GM21717 (cell line): ENCODE measurements around the gene WFDC2.
"Not testable (repeated sequence)": the region's sequence is repeated elsewhere in the genome, so short reads cannot be mapped to it uniquely, and the experiment has no call there.

Experiments used
- ATAC-seq: cut with Tn5 transposase; IDR thresholded peaks from one replicate; pipeline ENCODE4 v1.9.1; 2021; ENCODE audit warnings: mild to moderate bottlenecking, moderate library complexity; ENCODE audit not compliant: unreplicated experiment

The WFDC2 gene

DNA sequence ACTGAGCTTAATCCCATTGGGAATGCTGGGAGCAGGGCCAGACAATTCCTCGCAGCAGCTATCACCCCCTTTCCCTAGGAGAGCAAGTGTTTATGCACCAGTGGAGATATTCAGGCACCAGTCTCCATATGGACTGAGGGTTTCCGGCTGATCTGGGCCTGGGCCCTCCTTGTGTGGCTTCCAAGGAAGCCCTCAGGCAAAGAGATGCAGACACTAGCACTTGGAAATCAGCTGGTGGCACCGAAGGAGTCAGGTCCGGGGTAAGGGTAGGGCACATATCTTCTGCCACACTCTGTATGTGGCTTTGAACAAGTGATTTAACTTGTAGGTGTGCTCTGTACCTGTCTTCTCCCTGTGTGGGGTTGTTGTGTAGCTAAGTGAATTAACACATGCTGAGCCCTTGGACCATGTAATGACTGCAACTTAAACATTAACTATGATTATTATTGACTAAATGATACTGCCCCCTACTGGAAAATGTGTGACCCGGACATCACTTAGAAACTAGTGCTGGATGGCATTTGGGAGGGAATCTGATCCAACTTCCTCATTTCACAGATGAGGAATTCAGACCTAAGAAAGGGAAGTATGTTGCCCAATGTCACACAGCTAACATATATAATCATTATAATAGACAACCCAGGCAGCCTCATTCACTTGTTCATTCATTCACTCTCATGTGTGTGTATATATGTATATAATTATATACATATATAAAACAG, 19.3 kb upstream of the WFDC2 start:
- no peak for ATAC-seq

DNA sequence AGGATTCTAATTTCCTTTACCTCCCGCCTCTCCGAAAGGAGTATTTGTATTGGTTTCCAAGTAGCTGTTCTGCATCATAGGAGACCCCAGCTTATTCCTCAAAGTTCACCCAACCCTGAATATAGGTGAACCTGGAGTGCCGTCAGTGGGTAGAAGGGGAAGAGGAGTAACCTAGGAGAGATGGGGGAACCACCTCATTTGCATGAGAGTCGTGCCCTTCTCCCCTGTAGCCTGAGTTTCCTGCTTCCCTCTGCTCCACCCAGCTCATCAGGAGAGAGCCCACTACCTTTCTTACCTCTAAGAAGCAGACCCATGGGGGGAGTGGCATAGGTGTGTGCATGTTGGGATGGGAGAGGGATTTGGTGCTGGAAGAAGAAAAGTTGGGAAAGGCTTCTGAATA, 17.3 kb upstream of the WFDC2 start:
- no peak for ATAC-seq

DNA sequence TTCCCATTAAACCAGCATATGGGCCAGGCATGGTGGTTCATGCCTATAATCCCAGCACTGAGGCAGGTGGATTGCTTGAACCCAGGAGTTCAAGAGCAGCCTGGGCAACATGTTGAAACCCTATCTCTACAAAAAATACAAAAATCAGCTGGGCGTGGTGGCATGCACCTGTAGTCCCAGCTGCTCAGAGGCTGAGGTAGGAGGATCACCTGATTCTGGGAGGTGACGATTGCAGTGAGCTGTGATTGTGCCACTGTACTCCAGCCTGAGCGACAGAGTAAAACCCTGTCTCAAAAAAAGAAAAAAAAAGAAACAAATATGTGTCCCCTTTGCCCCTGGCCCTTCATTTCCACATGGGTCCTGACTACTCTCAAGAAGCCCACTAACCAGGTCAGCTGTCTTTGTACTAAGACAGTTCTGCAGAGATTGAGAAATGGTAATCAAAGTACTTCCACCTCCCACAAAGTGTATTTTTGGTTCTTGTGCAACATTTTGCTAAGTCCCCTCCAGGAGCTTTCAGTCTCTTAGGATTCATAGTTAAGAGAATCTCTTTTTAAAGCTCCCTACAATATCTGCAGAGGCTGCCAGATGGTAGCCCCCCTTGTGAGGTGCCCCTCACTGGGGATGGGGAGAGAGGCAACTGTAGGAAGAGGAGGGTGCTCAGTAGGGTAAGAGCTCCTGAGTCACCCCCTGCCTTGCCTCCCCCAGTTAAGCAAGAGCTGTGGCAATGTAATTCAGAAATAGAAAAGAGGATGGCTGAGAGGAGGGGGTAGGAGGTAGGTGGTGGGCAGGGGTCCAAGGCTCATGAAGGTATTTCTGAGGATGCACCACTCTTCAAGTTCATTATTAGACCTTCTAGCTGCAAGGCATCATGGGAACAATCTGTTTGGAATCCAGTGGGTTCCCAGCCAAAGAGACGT, 16.5 kb upstream of the WFDC2 start:
- no peak for ATAC-seq

DNA sequence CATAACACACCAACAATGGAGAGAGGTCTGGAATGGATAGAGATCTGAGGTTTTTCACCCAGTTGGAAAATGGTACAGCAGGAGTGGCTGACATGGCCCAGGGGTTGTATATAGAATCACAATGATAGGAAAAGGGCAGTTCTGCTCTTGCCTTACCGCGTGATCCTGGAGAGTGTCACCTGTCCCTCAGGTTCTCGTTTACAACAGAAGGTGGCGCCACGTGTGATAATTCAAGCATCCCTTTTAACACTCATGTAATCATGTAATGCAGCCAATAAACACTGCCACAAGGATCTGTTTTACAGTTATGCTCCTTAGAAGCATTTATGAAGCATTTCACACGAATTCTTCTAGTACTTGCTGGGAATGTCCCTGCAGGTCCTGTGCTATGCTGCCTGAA, 12.9 kb upstream of the WFDC2 start:
- no peak for ATAC-seq

DNA sequence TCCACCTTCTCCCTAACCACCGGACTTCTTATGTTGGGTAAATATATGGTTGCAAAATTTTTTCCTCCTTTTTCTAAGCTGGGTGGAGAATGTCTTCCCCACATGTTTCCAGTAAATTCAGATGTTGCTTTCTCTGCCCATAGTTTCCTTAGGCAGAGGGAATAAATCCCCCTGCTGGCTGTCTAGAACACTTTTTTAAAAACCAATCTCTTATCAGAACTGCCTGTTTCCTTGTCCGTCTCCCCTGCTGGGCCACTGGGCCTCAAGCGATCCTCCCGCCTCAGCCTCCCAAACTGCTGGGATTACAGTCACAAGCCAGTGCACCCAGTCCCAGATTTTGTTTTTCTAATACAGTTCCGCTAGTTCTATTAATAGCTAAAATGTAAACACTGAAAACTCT, 9.9 kb upstream of the WFDC2 start:
- no peak for ATAC-seq

DNA sequence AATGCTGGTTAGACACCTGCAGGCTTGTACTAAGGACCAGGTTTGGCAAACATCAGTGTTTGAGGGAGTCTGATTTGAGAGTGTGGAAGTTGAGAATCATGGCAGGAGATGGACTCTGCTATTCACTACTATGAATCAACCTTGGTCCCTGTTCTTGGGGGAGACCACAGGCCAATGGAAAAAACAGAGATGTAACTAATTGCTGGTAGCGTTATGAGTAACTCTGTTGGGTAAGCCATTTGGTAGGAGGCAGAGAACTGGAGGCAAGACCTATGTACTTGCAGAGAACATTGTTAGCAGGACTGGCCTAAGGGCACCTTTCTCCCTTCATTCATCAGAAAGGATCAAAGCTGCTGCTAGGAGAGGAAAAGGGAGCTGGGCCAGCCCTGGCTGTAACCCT, 8.3 kb upstream of the WFDC2 start:
- ATAC-seq, result no peak

DNA sequence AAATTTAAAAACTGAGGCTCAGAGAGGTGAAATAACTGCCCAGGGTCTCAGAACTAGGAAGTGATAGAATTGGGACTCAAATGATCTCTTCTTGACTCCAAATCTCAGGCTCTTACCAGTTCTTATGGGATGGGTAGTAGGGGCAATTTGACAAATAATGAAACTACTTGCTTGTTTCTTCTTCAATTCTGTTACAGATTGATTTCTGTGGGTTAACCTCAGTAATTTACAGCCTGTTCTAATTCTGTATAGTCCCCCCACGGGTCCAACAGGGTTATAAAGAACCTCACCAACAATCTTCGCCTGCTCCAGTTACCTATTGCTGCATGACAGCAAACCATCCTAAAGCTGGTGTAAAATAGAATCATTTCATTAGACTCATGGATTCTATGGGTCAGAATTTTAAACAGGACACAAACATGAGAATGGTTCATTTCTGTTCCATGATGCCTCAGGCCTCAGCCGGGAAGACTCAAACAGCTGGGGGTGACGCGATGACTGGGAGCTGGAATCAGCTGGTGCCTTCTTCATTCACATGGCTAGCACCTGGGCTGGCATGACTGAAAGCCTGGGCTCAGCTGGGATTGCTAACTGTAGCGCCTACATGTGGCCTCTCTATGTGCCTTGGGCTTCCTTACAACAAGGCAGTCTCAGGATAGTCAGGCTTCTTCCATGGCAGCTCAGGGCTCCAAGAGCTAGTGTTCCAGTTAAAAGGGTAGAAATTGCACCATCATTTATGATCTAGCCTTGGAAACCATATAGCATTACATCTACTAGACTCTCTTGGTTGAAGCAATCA, 6.6 kb upstream of the WFDC2 start:
- ATAC-seq, result no peak

DNA sequence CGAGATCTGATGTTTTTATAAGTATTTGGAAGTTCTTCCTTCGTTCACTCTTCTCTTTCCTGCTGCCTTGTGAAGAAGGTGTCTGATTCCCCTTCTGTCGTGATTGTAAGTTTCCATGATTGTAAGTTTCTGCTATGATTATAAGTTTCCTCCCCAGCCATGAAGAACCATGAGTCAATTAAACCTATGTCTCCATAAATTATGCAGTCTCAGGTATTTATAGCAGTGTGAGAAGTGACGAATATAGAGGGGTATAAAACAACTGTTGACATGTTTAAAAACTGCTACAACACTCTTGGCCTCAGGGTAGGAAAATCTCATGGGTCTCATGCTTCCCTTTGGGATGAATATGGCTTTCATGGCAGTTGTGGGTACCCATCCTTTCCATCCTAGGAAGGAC, 5.8 kb upstream of the WFDC2 start:
- ATAC-seq, result no peak

DNA sequence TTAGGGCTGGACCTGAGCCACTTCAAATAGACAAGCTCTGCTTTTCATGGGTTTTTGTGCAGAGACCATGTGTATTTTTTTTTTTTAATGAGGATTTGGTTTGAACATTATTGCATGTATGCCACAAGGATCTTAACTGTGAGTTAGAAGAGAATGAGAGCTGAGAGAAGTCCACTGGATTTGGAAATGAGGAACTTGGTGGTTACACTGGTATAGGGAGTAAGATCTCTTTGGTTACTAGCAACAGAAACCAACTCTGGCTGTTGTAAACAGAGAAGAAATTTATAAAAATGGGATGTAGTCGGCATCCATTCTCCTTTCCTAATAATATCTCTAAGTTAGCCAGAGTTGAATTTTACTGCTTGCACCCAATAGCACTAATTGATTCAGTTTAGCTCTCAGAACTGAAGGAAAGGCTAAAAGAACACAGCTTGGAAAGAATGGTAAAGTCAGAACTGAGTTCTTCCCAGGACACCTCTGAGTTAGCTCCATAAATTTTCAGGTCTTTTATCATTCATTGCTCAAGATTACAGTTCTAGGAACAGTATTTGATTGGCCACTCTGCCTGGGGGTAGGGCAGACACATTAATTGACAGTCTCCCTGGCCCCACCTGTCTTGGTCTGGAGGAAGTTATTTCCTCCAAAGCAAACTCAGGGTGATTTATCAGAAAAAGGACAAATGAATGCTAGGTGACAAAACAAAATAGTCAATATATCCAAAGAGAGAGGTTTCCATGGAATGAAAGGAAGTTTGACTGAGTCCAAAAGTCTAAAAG, 3.9 kb upstream of the WFDC2 start:
- no peak for ATAC-seq

DNA sequence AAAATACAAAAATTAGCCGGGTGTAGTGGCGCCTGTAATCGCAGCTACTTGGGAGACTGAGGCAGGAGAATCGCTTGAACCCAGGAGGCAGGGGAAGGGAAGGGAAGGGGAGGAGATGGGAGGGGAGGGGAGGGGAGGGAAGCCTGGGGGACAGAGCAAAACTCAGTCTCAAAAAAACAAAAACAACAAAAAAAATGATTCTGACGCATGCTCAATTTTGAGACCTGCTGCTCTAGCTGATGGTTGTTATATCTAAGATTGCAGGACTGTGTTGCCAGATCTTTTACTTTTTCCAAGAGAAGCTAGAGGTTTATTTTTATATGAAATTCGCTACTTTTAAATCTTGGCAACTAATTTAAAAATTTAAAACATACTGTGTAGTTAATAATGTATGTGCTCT, 2.4 kb upstream of the WFDC2 start:
- no peak for ATAC-seq

DNA sequence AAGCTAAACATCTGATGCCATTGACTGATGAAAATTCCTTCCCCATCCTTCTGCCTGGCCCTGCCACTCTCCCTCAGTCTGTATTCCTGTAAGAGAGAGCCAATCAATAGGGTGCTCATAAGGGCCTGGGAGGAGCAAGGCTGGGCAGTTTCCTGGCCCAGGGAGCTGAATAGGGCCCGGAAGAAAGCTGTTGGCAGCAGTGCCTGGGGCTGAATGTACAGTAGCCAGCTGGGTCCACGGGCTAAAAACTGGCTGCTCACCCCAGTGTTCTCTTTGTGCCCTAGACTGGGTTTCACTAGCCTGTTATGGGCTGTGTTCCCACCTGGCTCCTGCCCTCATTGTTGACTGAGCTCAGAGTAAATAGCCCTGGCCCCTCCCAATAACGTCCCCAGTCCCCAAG, 1.7 kb upstream of the WFDC2 start:
- ATAC-seq, result no peak

DNA sequence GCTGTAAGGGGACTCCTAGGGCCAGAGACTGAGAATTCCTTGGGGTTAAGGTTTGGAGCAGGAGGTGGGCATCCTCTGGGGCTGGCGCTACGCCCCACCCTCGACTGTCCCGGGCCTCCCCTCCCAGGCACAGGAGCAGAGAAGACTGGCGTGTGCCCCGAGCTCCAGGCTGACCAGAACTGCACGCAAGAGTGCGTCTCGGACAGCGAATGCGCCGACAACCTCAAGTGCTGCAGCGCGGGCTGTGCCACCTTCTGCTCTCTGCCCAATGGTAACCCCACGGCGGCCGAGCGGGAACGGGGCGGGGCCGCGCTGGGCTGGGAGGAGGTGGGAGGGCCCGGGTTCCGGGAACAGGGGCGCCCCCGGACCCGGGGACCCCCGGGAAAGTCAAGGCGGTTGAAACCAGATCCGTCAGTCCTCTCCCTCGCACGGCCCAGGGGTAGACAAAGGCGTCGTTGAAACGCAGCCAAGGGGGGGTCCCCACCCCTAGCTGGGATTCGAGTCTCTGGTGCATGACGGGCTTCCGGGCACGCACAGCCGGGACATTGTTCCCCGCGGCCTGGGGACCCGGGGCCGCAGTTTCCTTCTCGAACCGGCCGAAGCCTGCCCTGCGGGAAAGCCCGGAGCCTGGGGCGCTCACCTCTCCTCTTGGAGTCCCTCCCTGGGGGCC, 844 bp downstream of the WFDC2 start:
- ATAC-seq, result no peak

DNA sequence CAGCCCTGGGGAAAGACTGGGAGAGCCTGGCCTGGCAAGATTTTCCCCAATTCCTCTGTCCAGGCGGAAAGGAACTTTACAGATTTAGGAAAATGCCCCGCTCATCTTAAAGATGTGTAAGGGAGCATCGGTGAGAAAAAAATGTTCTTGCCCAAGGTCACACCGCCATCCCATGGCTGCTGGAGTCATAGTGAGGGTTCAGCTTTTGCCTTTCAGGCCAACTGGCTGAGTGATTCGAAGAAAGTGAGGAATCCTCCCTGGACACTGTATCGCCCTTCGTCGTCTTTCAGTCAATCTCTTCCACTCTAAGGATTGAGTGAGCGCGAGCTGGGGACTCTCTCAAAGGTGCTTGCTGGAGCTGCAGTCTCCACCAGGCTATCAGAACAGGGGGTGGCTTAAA, 1.4 kb downstream of the WFDC2 start:
- ATAC-seq, result no peak

DNA sequence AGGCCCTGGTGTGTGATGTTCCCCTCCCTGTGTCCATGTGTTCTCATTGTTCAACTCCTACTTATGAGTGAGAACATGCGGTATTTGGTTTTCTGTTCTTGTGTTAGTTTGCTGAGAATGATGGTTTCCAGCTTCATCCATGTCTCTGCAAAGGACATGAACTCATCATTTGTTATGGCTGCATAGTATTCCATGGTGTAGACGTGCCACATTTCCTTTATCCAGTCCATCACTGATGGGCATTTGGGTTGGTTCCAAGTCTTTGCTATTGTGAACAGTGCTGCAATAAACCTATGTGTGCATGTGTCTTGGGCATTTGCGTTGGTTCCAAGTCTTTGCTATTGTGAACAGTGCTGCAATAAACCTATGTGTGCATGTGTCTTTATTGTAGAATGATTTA, 2.7 kb downstream of the WFDC2 start:
- ATAC-seq, result not testable (repeated sequence)

DNA sequence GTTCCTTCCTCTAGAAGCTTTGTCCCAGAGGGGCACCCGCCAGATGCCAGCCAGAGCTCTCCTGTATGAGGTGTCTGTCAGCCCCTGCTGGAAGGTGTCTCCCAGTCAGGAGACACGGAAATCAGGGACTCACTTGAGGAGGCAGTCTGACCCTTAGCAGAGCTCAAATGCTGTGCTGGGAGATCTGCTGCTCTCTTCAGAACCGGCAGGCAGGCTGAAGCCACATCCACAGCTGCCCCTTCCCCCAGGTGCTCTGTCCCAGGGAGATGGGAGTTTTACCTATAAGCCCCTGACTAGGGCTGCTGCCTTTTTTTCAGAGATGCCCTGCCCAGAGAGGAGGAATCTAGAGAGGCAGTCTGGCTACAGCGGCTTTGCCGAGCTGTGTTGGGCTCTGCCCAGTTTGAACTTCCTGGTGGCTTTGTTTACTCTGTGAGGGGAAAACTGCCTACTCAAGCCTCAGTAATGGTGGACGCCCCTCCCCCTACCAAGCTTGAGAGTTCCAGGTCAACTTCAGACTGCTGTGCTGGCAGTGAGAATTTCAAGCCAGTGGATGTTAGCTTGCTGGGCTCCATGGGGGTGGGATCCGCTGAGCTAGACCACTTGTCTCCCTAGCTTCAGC, 8.1 kb downstream of the WFDC2 start:
- ATAC-seq, result not testable (repeated sequence)

DNA sequence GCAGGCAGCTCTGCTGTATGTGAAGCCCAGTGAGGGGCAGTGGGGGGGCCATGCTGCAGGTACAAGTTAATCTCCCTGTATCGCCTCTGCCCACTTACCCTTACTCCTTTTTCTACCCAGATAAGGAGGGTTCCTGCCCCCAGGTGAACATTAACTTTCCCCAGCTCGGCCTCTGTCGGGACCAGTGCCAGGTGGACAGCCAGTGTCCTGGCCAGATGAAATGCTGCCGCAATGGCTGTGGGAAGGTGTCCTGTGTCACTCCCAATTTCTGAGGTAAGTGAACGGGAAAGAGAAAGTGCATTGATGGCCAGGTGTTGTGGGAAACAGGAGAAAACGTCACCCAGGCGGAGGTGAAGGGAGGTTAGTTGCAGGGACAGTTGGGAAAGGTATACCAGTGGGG, 10.3 kb downstream of the WFDC2 start:
- ATAC-seq, result no peak

DNA sequence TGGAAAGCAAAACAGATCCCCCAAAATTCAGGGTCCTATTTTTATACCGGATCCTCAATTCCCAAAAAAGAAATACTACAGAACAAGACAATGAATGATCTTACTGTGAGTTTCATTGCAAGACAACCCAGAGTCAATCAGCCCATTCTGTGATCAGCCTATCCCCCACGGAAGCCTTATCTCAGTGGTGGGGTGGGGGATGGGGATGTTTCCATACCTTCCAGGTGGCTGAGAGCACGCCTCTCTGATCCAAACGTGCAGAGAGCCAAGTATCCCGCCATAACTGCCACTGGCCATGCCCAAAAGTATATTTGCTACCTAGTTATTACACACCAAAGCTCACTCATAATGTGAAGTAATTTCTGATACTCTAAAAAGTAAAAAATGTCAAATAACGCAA, 15.1 kb downstream of the WFDC2 start:
- no peak for ATAC-seq

DNA sequence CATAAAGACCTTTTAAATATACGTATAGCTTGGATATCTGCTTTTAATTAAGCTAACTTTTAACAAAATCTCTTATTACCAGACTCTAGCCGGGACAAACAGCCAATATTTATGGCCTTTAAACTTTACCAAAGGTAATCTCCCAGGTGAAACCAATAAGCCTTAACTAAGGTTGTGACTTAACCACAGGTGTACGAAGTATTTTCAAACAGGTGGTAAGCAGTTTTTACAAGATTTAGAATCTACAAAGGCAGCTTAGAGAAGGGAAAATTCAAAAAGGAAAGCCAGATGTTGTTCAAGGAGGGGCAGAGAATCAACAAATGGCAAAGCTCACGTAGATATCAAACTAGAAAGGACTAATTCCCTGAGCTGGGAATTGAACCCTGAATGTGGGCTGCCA, 15.8 kb downstream of the WFDC2 start:
- no peak for ATAC-seq

DNA sequence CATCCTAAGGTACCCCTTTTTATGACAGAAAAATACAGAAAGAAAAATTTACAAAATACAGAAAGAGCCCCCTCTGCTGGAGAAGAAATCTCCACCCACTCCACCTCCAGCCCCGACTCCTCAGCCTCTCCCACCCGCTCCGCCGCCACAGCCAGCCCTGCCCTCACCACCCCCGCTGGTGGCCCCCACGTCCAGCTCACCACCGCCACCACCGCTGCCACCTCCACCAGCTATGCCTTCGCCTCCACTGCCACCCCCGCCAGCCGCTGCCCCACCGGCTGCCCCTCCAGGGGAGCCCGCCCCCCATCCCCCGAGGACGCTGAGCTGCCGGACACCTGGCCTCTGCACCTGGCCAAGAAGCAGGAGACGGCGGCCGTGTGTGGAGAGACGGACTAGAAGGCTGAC, 17.7 kb downstream of the WFDC2 start:
- ATAC-seq, result no peak

DNA sequence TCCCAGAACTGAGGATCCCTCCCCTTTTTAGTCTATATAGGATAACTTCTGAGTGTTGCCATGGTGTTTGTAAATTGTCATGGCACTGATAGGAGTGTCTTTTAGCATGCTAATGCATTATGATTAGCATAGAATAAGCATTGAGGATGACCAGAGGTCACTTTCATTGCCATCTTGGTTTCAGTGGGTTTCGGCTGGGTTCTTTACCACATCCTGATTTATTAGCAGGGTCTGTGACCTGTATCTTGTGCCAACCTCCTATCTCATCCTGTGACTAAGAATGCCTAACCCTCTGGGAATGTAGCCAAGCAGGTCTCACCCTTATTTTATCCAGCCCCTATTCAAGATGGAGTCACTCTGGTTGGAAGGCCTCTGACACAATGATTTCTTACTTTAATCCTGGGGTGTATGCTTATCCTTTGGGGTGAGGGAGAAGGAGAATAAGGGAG, 19.6 kb downstream of the WFDC2 start:
- no peak for ATAC-seq
